ENCODE data around the gene ARHGAP18. TPM values are rescaled to one million over a fixed set of nuclear protein-coding genes. Genes with fewer than 3 reads are reported as not detected.

ARHGAP18 gene
- total and polyA plus RNA-seq, 2 experiments from 2014 or later, result 4.3 to 5.0 TPM

DNA sequence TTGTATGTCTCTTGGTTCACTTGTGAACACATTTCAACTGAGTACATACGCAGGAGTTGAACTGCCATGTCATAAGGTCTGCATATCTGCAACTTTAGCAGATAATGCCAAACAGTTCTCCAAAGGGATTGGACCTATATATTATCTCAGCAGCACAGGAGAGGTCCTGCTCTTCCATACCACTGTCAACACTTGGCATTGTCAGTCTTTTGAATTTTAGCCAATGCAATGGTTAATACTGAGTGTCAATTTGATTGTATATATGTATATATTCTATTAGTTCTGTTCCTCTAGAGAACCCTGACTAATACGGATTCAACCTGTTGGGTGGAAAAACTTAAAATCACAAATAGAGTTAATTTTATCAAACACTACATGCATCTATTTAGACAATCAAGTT, 26.1 kb upstream of the ARHGAP18 start (continued):
- TF ChIP-seq, protein P1, sequence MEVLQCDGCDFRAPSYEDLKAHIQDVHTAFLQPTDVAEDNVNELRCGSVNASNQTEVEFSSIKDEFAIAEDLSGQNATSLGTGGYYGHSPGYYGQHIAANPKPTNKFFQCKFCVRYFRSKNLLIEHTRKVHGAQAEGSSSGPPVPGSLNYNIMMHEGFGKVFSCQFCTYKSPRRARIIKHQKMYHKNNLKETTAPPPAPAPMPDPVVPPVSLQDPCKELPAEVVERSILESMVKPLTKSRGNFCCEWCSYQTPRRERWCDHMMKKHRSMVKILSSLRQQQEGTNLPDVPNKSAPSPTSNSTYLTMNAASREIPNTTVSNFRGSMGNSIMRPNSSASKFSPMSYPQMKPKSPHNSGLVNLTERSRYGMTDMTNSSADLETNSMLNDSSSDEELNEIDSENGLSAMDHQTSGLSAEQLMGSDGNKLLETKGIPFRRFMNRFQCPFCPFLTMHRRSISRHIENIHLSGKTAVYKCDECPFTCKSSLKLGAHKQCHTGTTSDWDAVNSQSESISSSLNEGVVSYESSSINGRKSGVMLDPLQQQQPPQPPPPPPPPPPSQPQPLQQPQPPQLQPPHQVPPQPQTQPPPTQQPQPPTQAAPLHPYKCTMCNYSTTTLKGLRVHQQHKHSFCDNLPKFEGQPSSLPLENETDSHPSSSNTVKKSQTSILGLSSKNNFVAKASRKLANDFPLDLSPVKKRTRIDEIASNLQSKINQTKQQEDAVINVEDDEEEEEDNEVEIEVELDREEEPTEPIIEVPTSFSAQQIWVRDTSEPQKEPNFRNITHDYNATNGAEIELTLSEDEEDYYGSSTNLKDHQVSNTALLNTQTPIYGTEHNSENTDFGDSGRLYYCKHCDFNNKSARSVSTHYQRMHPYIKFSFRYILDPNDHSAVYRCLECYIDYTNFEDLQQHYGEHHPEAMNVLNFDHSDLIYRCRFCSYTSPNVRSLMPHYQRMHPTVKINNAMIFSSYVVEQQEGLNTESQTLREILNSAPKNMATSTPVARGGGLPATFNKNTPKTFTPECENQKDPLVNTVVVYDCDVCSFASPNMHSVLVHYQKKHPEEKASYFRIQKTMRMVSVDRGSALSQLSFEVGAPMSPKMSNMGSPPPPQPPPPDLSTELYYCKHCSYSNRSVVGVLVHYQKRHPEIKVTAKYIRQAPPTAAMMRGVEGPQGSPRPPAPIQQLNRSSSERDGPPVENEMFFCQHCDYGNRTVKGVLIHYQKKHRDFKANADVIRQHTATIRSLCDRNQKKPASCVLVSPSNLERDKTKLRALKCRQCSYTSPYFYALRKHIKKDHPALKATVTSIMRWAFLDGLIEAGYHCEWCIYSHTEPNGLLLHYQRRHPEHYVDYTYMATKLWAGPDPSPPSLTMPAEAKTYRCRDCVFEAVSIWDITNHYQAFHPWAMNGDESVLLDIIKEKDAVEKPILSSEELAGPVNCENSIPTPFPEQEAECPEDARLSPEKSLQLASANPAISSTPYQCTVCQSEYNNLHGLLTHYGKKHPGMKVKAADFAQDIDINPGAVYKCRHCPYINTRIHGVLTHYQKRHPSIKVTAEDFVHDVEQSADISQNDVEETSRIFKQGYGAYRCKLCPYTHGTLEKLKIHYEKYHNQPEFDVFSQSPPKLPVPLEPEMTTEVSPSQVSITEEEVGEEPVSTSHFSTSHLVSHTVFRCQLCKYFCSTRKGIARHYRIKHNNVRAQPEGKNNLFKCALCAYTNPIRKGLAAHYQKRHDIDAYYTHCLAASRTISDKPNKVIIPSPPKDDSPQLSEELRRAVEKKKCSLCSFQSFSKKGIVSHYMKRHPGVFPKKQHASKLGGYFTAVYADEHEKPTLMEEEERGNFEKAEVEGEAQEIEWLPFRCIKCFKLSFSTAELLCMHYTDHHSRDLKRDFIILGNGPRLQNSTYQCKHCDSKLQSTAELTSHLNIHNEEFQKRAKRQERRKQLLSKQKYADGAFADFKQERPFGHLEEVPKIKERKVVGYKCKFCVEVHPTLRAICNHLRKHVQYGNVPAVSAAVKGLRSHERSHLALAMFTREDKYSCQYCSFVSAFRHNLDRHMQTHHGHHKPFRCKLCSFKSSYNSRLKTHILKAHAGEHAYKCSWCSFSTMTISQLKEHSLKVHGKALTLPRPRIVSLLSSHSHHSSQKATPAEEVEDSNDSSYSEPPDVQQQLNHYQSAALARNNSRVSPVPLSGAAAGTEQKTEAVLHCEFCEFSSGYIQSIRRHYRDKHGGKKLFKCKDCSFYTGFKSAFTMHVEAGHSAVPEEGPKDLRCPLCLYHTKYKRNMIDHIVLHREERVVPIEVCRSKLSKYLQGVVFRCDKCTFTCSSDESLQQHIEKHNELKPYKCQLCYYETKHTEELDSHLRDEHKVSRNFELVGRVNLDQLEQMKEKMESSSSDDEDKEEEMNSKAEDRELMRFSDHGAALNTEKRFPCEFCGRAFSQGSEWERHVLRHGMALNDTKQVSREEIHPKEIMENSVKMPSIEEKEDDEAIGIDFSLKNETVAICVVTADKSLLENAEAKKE (CRISPR knock-in tag; IDR thresholded peaks at IDR 0.05), result no peak
- TF ChIP-seq CREB1 (CRISPR knock-in tag; IDR thresholded peaks at IDR 0.05; ENCODE audit: low read depth), result no peak
- no peak for TF ChIP-seq ZNF331 (CRISPR knock-in tag; IDR thresholded peaks at IDR 0.05; ENCODE audit: low read depth)
- TF ChIP-seq, protein P2, sequence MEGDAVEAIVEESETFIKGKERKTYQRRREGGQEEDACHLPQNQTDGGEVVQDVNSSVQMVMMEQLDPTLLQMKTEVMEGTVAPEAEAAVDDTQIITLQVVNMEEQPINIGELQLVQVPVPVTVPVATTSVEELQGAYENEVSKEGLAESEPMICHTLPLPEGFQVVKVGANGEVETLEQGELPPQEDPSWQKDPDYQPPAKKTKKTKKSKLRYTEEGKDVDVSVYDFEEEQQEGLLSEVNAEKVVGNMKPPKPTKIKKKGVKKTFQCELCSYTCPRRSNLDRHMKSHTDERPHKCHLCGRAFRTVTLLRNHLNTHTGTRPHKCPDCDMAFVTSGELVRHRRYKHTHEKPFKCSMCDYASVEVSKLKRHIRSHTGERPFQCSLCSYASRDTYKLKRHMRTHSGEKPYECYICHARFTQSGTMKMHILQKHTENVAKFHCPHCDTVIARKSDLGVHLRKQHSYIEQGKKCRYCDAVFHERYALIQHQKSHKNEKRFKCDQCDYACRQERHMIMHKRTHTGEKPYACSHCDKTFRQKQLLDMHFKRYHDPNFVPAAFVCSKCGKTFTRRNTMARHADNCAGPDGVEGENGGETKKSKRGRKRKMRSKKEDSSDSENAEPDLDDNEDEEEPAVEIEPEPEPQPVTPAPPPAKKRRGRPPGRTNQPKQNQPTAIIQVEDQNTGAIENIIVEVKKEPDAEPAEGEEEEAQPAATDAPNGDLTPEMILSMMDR (conservative IDR thresholded peaks at IDR 0.05; ENCODE audit: low read depth in 2 of 2), result no peak
- TF ChIP-seq STAT1 (IDR thresholded peaks at IDR 0.05; ENCODE audit: unreplicated experiment), result no peak
- no peak for TF ChIP-seq POLR2AphosphoS5 (IDR thresholded peaks at IDR 0.05; ENCODE audit: low read depth)
- TF ChIP-seq NANOG (IDR thresholded peaks at IDR 0.05; ENCODE audit: borderline replicate concordance), result no peak

DNA sequence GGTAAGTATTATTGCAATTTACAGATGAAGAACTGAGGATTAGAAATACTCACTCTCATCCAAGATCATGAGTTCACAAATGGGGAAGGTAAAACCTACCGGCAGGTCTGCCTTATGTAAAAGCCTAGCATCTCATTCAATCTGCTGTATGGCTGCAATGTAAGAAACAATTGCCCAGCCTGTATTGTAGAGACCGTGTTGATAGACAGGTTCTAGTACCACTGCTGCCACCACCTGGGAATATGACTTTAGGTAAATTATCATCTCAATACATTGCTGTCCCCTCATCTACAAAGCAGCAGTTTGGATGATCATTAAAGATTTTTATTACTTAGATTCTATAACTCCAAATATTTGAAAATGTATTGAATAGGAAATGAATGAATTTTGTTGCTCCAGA, 23.3 kb upstream of the ARHGAP18 start:
- Mint-ChIP-seq H3K9me3 (no peaks in the 10 kb centered on the region), H3K4me1 (peaks cover 6% of the 10 kb centered on the region), H3K4me3 (no peak overlapping the region), H3K27me3 (ENCODE audit: insufficient read depth, low read depth, poor library complexity) (no peaks in the 10 kb centered on the region), H3K36me3 (ENCODE audit: low read depth) (no peaks in the 10 kb centered on the region), H3K27ac (no peak overlapping the region)
- Histone ChIP-seq H3K4me2 (no peak overlapping the region), H3K79me2 (replicated peaks; ENCODE audit: insufficient read depth) (no peaks in the 10 kb centered on the region), H3K4me1 (ENCODE audit: insufficient read depth) (no peaks in the 10 kb centered on the region), H2AFZ (no peak overlapping the region), H3K27ac (ENCODE audit: low read depth) (no peak overlapping the region), H3K27me3 (ENCODE audit: insufficient read depth) (no peaks in the 10 kb centered on the region), H3F3A (replicated peaks; ENCODE audit: low read depth) (no peaks in the 10 kb centered on the region), H4K20me1 (replicated peaks; ENCODE audit: insufficient read depth) (no peaks in the 10 kb centered on the region), H3K36me3 (ENCODE audit: insufficient read depth) (no peaks in the 10 kb centered on the region), H3K4me3 (no peak overlapping the region), H3K9me2 (ENCODE audit: insufficient read depth) (no peaks in the 10 kb centered on the region)
- TF ChIP-seq, protein P2 (conservative IDR thresholded peaks at IDR 0.05; ENCODE audit: low read depth in 2 of 2), result peak in 1 of 2 experiments; percentile 15; a peak in 1 of 4 replicates
- TF ChIP-seq STAT1 (IDR thresholded peaks at IDR 0.05; ENCODE audit: unreplicated experiment) (no peak), EZH2phosphoT487 (IDR thresholded peaks at IDR 0.05; ENCODE audit: unreplicated experiment) (no peak)
- TF ChIP-seq, protein P3, sequence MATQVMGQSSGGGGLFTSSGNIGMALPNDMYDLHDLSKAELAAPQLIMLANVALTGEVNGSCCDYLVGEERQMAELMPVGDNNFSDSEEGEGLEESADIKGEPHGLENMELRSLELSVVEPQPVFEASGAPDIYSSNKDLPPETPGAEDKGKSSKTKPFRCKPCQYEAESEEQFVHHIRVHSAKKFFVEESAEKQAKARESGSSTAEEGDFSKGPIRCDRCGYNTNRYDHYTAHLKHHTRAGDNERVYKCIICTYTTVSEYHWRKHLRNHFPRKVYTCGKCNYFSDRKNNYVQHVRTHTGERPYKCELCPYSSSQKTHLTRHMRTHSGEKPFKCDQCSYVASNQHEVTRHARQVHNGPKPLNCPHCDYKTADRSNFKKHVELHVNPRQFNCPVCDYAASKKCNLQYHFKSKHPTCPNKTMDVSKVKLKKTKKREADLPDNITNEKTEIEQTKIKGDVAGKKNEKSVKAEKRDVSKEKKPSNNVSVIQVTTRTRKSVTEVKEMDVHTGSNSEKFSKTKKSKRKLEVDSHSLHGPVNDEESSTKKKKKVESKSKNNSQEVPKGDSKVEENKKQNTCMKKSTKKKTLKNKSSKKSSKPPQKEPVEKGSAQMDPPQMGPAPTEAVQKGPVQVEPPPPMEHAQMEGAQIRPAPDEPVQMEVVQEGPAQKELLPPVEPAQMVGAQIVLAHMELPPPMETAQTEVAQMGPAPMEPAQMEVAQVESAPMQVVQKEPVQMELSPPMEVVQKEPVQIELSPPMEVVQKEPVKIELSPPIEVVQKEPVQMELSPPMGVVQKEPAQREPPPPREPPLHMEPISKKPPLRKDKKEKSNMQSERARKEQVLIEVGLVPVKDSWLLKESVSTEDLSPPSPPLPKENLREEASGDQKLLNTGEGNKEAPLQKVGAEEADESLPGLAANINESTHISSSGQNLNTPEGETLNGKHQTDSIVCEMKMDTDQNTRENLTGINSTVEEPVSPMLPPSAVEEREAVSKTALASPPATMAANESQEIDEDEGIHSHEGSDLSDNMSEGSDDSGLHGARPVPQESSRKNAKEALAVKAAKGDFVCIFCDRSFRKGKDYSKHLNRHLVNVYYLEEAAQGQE (IDR thresholded peaks at IDR 0.05; ENCODE audit: unreplicated experiment), result no peak
- no peak for ATAC-seq
- DNase-seq (ENCODE audit: low spot score), result no peak
